WTC11 (cell line): ENCODE results near the gene IFITM10. TPM values are rescaled to one million over a fixed set of nuclear protein-coding genes. Genes with fewer than 3 reads are reported as not detected.

ENCODE experiments used
- ATAC-seq: fragments of 200-7000 bp; cut with Tn5 transposase; 2 replicates; pipeline ENCODE4 v1.10.0; 2021; ENCODE audit warnings: mild to moderate bottlenecking, moderate library complexity
- CTCF ChIA-PET: fragments of 300-600 bp; sonication (Branson Sonifier 250); formaldehyde crosslinking; loops from one replicate; lab custom pipeline; 2021; ENCODE audit warnings: antibody characterized with exemption; lab: Charles Lee
- POLR2A ChIA-PET: fragments of 350-600 bp; sonication (Branson Sonifier 250); formaldehyde crosslinking; loops from one replicate; lab custom pipeline; 2021; ENCODE audit warnings: antibody characterized with exemption; lab: Charles Lee
- DNase-seq: peaks from one replicate; pipeline ENCODE4 v3.0.0; 2021; ENCODE audit warnings: low spot score
- H3K27ac Mint-ChIP-seq: 2 replicates; pipeline ENCODE4 v1.8.0; 2021; ENCODE audit warnings: mixed read lengths
- H3K27me3 Mint-ChIP-seq: 2 replicates; pipeline ENCODE4 v1.8.0; 2021; ENCODE audit warnings: low read depth, mild to moderate bottlenecking, moderate library complexity, mixed read lengths
- H3K36me3 Mint-ChIP-seq: 2 replicates; pipeline ENCODE4 v1.8.0; 2021; ENCODE audit warnings: mixed read lengths
- H3K4me1 Mint-ChIP-seq: 2 replicates; pipeline ENCODE4 v1.8.0; 2022; ENCODE audit warnings: mixed read lengths
- H3K4me3 Mint-ChIP-seq: 2 replicates; pipeline ENCODE4 v1.8.0; 2021; ENCODE audit warnings: mild to moderate bottlenecking, moderate library complexity, mixed read lengths
- H3K9me3 Mint-ChIP-seq: 2 replicates; pipeline ENCODE4 v1.8.0; 2021; ENCODE audit warnings: mixed read lengths
- AR ChIP-seq: fragments of 250-450 bp; sonication (Bioruptor Pico); IDR thresholded peaks from 2 replicates; pipeline ENCODE4 v1.9.0; 2021; ENCODE audit warnings: mild to moderate bottlenecking
- ATF1 ChIP-seq: sonication (generic); formaldehyde crosslinking; IDR thresholded peaks from 2 replicates; pipeline ENCODE4 v1.8.1; 2023; ENCODE audit warnings: mild to moderate bottlenecking, moderate library complexity, missing genetic modification reagents
- CREB1 ChIP-seq: sonication (generic); formaldehyde crosslinking; IDR thresholded peaks from 2 replicates; pipeline ENCODE4 v1.8.0; 2023; ENCODE audit warnings: mild to moderate bottlenecking, missing genetic modification reagents
- FOXP1 ChIP-seq: sonication (generic); formaldehyde crosslinking; IDR thresholded peaks from 2 replicates; pipeline ENCODE4 v1.8.0; 2022; ENCODE audit warnings: missing genetic modification reagents, mild to moderate bottlenecking, moderate library complexity, borderline replicate concordance
- NFATC4 ChIP-seq: fragments of 250-450 bp; sonication (Bioruptor Pico); IDR thresholded peaks from 2 replicates; pipeline ENCODE4 v1.9.0; 2021; ENCODE audit warnings: mild to moderate bottlenecking
- NFE2L1 ChIP-seq: sonication (generic); formaldehyde crosslinking; IDR thresholded peaks from 2 replicates; pipeline ENCODE4 v1.8.1; 2023; ENCODE audit warnings: missing genetic modification reagents
- PRDM15 ChIP-seq: sonication (generic); formaldehyde crosslinking; IDR thresholded peaks from 2 replicates; pipeline ENCODE4 v1.8.0; 2022; ENCODE audit warnings: missing genetic modification reagents
- SMAD4 ChIP-seq: sonication (generic); formaldehyde crosslinking; IDR thresholded peaks from 2 replicates; pipeline ENCODE4 v1.8.0; 2022; ENCODE audit warnings: mild to moderate bottlenecking, missing genetic modification reagents
- TCF7 ChIP-seq: sonication (generic); formaldehyde crosslinking; IDR thresholded peaks from 2 replicates; pipeline ENCODE4 v1.8.0; 2022; ENCODE audit warnings: mild to moderate bottlenecking, low read depth, missing genetic modification reagents, moderate library complexity
- ZNF416 ChIP-seq: fragments of 250-450 bp; sonication (Bioruptor Pico); IDR thresholded peaks from 2 replicates; pipeline ENCODE4 v1.9.0; 2021; ENCODE audit warnings: mild to moderate bottlenecking, inconsistent platforms
- ZNF423 ChIP-seq: fragments of 250-450 bp; sonication (Bioruptor Pico); IDR thresholded peaks from 2 replicates; pipeline ENCODE4 v2.1.2; 2022; ENCODE audit warnings: mild to moderate bottlenecking, moderate library complexity
- ZSCAN18 ChIP-seq: fragments of 250-450 bp; sonication (Bioruptor Pico); IDR thresholded peaks from 2 replicates; pipeline ENCODE4 v2.1.2; 2022; ENCODE audit warnings: mild to moderate bottlenecking, moderate library complexity
- total RNA-seq: library from RNA; stranded (reverse); gene quantifications from 3 replicates; pipeline ENCODE4 v1.2.3, GENCODE V29; 2021
- TF ChIP-seq, protein P1 (sequence below): sonication (generic); formaldehyde crosslinking; IDR thresholded peaks from 2 replicates; pipeline ENCODE4 v1.8.1; 2022; ENCODE audit warnings: mild to moderate bottlenecking, moderate library complexity, missing genetic modification reagents
- TF ChIP-seq, protein P2 (sequence below): sonication (generic); formaldehyde crosslinking; IDR thresholded peaks from 2 replicates; pipeline ENCODE4 v1.8.1; 2023; ENCODE audit warnings: mild to moderate bottlenecking, missing genetic modification reagents
- TF ChIP-seq, protein P3 (sequence below): sonication (generic); formaldehyde crosslinking; IDR thresholded peaks from 2 replicates; pipeline ENCODE4 v1.8.0; 2023; ENCODE audit warnings: missing genetic modification reagents, mild to moderate bottlenecking, borderline replicate concordance
- TF ChIP-seq, protein P4 (sequence below): sonication (generic); formaldehyde crosslinking; IDR thresholded peaks from 2 replicates; pipeline ENCODE4 v1.8.0; 2022; ENCODE audit warnings: mild to moderate bottlenecking, missing genetic modification reagents

The IFITM10 gene
- total RNA-seq, 1 experiment from 2014 or later = 1.7 TPM

GRCh38 chr11:1786466-1786865, 36.1 kb upstream of the IFITM10 start:
- CTCF ChIA-PET = interaction anchor here (1.0 to 2.1 kb wide), 6 partner anchors 10 to 134 kb away, joined by 3 to 11 read pairs (median 6); no protein-coding TSS in a partner anchor
- TF ChIP-seq TCF7 (CRISPR knock-in tag) (no peak), CREB1 (no peak), NFE2L1 (CRISPR knock-in tag) (no peak), ZNF416 (no peak), PRDM15 (CRISPR knock-in tag) (no peak), NFATC4 (CRISPR knock-in tag) (no peak), ZSCAN18 (CRISPR knock-in tag) (no peak), FOXP1 (CRISPR knock-in tag) (no peak), AR (CRISPR knock-in tag) (no peak), ZNF423 (CRISPR knock-in tag) (no peak), SMAD4 (no peak), ATF1 (CRISPR knock-in tag) (no peak)
- TF ChIP-seq, protein P1, sequence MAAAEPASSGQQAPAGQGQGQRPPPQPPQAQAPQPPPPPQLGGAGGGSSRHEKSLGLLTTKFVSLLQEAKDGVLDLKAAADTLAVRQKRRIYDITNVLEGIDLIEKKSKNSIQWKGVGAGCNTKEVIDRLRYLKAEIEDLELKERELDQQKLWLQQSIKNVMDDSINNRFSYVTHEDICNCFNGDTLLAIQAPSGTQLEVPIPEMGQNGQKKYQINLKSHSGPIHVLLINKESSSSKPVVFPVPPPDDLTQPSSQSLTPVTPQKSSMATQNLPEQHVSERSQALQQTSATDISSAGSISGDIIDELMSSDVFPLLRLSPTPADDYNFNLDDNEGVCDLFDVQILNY = no peak
- TF ChIP-seq, protein P2, sequence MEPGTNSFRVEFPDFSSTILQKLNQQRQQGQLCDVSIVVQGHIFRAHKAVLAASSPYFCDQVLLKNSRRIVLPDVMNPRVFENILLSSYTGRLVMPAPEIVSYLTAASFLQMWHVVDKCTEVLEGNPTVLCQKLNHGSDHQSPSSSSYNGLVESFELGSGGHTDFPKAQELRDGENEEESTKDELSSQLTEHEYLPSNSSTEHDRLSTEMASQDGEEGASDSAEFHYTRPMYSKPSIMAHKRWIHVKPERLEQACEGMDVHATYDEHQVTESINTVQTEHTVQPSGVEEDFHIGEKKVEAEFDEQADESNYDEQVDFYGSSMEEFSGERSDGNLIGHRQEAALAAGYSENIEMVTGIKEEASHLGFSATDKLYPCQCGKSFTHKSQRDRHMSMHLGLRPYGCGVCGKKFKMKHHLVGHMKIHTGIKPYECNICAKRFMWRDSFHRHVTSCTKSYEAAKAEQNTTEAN (CRISPR knock-in tag) = no peak
- TF ChIP-seq, protein P3, sequence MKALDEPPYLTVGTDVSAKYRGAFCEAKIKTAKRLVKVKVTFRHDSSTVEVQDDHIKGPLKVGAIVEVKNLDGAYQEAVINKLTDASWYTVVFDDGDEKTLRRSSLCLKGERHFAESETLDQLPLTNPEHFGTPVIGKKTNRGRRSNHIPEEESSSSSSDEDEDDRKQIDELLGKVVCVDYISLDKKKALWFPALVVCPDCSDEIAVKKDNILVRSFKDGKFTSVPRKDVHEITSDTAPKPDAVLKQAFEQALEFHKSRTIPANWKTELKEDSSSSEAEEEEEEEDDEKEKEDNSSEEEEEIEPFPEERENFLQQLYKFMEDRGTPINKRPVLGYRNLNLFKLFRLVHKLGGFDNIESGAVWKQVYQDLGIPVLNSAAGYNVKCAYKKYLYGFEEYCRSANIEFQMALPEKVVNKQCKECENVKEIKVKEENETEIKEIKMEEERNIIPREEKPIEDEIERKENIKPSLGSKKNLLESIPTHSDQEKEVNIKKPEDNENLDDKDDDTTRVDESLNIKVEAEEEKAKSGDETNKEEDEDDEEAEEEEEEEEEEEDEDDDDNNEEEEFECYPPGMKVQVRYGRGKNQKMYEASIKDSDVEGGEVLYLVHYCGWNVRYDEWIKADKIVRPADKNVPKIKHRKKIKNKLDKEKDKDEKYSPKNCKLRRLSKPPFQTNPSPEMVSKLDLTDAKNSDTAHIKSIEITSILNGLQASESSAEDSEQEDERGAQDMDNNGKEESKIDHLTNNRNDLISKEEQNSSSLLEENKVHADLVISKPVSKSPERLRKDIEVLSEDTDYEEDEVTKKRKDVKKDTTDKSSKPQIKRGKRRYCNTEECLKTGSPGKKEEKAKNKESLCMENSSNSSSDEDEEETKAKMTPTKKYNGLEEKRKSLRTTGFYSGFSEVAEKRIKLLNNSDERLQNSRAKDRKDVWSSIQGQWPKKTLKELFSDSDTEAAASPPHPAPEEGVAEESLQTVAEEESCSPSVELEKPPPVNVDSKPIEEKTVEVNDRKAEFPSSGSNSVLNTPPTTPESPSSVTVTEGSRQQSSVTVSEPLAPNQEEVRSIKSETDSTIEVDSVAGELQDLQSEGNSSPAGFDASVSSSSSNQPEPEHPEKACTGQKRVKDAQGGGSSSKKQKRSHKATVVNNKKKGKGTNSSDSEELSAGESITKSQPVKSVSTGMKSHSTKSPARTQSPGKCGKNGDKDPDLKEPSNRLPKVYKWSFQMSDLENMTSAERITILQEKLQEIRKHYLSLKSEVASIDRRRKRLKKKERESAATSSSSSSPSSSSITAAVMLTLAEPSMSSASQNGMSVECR = no peak
- TF ChIP-seq, protein P4, sequence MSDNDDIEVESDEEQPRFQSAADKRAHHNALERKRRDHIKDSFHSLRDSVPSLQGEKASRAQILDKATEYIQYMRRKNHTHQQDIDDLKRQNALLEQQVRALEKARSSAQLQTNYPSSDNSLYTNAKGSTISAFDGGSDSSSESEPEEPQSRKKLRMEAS = no peak
- TF ChIP-seq, all 79 proteins: peak for 0
- ATAC-seq (no peak), DNase-seq (no peak)
- H3K4me3 Mint-ChIP-seq = no peak overlapping the region
- no peak overlapping the region for H3K27ac Mint-ChIP-seq
- peaks cover 7% of the 10 kb centered on the region for H3K9me3 Mint-ChIP-seq
- peaks cover 25% of the 10 kb centered on the region for H3K27me3 Mint-ChIP-seq
- POLR2A ChIA-PET = no interaction called here
- H3K36me3 Mint-ChIP-seq = no peaks in the 10 kb centered on the region
- no peaks in the 10 kb centered on the region for H3K4me1 Mint-ChIP-seq
